ENCODE measurements around the gene JPT2.

- TF ChIP-seq CTCF (IDR thresholded peaks at IDR 0.05), result no peak
- no peak for TF ChIP-seq POLR2A (IDR thresholded peaks at IDR 0.05)
Observed at GRCh38 chr16:1655269-1655807, 22.7 kb upstream of the JPT2 start.

Measured in adrenal gland (tissue), 5 donors.